KBM-7 (cell line): ENCODE measurements around the gene DBNDD2.

Experiments
- DNase-seq: peaks from one replicate; pipeline ENCODE4 v3.0.0-alpha.2; 2015
- in situ Hi-C: fragments of 300-500 bp; cut with MboI; formaldehyde crosslinking; loops from 2 replicates; pipeline ENCODE4 v1.14.3; 2020; ENCODE audit warnings: low sequenced_read_pairs, low pct_unique_long_range_greater_than_20kb, mixed read lengths

The DBNDD2 gene

DNA sequence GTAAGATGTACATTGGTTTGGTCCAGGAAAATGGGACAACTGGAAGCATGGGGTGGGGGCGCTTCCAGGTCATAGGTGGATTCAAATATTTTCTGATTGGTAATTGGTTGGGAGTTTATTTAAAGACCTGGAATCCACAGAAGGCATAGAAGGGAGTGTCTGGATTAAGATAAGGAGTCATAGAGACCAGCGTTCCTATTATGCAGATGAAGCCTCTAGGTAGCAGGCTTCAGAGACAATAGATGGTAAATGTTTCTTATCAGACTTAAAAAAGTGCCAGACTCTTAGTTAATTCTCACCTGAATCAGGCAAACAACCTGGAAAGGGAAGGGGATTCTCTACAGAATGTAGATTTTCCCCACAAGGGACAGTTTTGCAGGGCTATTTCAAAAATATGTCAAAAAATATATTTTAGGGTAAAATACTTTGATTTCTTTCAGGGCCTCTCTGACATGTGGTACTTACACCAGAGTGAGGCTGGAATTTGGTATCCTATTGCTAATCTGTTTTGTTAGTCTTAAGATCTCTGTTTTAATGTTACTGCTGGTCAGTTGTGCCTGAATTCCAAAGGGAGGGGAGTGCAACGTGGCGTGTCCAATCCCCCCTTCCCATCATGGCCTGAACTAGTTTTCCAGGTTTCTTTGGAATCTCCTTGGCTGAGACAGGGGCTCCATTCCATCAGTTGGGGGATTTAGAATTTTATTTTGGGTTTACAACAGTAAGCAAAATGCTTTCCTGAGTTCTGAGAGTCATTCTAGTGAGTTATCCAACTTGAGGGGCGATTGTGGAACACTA, 33.0 kb downstream of the DBNDD2 start:
- DNase-seq: no peak
- in situ Hi-C loops: no loop called here

DNA sequence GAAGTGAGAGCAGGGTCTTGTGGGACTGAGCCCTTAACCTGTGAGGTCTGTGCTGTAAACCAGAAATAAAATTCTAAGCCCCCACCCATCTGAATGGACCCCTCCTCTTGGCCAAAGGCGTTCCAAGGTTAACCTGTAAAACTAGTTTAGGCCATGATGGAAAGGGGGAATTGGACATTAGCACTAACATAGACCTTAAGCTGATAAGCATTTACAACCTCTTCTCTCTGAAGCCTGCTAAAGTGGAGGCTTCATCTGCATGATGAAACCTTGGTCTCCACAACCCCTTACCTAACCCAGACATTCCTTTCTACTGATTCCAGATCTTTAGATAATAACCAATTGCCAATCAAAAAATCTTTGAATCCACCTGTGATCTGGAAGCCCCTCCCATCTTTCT, 33.7 kb downstream of the DBNDD2 start:
- in situ Hi-C loops: no loop called here
- no peak for DNase-seq

GRCh38 chr20:45444050-45444449, 36.0 kb downstream of the DBNDD2 start:
- DNase-seq: no peak
- in situ Hi-C loops: no loop called here

DNA sequence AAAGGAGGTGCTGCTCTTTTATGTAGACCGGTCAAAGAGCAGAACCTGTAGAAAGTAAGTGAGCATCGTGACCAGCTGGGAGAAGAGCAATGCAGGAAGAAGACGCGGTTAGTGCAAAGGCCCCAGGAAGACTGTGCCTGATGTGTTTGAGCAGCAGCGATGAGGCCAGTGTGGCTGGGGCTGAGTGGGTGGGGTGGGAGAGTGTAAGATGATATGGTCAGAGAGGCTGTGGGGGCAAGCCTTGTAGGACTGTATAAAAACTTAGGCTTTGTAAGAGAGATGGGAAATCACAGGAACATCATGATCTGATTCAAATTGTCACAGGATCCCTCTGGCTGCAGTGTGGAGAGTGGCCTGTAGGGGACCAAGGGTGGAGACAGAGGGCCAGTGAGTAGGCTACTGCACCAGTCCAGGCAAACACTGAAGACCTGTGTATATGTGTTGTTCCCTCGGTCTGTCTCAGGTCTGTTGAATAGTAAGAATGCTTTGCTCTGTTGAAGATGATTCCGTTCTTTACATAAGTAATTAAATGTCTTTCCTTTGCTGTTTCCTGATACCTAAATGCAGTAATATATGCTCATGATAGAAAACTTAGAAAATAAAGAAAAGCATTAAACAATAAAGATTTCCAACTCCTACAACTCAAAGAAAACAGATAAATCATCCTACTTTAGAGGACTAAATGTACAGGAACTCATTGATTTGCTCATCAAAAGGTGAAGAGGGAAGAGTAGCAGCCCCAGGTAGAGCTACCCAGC, 37.9 kb downstream of the DBNDD2 start:
- in situ Hi-C loops: no loop called here
- peak; percentile 45 for DNase-seq

GRCh38 chr20:45448270-45448669, 40.2 kb downstream of the DBNDD2 start:
- in situ Hi-C loops: no loop called here
- no peak for DNase-seq

DNA sequence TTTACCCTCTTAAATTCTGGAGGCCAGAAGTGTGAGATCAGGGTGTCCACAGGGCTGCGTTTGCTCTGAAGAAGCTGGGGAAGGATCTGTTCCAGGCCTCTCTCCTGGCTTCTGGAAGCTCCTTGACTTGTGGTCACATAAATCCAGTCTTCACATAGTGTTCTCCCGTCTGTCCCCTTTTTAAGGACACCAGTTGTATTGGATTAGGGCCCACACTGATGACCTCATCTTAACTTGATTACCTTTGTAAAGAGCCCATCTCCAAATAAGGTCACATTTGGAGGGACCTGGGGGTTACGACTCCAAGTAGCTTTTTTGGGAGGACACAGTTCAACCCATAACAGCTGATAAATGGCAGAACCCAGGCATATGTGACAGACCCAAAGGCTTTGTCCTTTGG, 41.4 kb downstream of the DBNDD2 start:
- no peak for DNase-seq
- in situ Hi-C loops: no loop called here

DNA sequence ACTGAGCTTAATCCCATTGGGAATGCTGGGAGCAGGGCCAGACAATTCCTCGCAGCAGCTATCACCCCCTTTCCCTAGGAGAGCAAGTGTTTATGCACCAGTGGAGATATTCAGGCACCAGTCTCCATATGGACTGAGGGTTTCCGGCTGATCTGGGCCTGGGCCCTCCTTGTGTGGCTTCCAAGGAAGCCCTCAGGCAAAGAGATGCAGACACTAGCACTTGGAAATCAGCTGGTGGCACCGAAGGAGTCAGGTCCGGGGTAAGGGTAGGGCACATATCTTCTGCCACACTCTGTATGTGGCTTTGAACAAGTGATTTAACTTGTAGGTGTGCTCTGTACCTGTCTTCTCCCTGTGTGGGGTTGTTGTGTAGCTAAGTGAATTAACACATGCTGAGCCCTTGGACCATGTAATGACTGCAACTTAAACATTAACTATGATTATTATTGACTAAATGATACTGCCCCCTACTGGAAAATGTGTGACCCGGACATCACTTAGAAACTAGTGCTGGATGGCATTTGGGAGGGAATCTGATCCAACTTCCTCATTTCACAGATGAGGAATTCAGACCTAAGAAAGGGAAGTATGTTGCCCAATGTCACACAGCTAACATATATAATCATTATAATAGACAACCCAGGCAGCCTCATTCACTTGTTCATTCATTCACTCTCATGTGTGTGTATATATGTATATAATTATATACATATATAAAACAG, 42.2 kb downstream of the DBNDD2 start:
- in situ Hi-C loops: no loop called here
- peak; percentile 93 for DNase-seq

DNA sequence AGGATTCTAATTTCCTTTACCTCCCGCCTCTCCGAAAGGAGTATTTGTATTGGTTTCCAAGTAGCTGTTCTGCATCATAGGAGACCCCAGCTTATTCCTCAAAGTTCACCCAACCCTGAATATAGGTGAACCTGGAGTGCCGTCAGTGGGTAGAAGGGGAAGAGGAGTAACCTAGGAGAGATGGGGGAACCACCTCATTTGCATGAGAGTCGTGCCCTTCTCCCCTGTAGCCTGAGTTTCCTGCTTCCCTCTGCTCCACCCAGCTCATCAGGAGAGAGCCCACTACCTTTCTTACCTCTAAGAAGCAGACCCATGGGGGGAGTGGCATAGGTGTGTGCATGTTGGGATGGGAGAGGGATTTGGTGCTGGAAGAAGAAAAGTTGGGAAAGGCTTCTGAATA, 44.1 kb downstream of the DBNDD2 start:
- in situ Hi-C loops: no loop called here

DNA sequence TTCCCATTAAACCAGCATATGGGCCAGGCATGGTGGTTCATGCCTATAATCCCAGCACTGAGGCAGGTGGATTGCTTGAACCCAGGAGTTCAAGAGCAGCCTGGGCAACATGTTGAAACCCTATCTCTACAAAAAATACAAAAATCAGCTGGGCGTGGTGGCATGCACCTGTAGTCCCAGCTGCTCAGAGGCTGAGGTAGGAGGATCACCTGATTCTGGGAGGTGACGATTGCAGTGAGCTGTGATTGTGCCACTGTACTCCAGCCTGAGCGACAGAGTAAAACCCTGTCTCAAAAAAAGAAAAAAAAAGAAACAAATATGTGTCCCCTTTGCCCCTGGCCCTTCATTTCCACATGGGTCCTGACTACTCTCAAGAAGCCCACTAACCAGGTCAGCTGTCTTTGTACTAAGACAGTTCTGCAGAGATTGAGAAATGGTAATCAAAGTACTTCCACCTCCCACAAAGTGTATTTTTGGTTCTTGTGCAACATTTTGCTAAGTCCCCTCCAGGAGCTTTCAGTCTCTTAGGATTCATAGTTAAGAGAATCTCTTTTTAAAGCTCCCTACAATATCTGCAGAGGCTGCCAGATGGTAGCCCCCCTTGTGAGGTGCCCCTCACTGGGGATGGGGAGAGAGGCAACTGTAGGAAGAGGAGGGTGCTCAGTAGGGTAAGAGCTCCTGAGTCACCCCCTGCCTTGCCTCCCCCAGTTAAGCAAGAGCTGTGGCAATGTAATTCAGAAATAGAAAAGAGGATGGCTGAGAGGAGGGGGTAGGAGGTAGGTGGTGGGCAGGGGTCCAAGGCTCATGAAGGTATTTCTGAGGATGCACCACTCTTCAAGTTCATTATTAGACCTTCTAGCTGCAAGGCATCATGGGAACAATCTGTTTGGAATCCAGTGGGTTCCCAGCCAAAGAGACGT, 44.9 kb downstream of the DBNDD2 start:
- no peak for DNase-seq
- in situ Hi-C loops: no loop called here

More for the DNA sequence above, 44.1 kb downstream of the DBNDD2 start:
- no peak for DNase-seq

DNA sequence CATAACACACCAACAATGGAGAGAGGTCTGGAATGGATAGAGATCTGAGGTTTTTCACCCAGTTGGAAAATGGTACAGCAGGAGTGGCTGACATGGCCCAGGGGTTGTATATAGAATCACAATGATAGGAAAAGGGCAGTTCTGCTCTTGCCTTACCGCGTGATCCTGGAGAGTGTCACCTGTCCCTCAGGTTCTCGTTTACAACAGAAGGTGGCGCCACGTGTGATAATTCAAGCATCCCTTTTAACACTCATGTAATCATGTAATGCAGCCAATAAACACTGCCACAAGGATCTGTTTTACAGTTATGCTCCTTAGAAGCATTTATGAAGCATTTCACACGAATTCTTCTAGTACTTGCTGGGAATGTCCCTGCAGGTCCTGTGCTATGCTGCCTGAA, 48.5 kb downstream of the DBNDD2 start:
- DNase-seq: peak; percentile 51
- in situ Hi-C loops: no loop called here

DNA sequence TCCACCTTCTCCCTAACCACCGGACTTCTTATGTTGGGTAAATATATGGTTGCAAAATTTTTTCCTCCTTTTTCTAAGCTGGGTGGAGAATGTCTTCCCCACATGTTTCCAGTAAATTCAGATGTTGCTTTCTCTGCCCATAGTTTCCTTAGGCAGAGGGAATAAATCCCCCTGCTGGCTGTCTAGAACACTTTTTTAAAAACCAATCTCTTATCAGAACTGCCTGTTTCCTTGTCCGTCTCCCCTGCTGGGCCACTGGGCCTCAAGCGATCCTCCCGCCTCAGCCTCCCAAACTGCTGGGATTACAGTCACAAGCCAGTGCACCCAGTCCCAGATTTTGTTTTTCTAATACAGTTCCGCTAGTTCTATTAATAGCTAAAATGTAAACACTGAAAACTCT, 51.5 kb downstream of the DBNDD2 start:
- in situ Hi-C loops: no loop called here
- DNase-seq: peak; percentile 17
